HepG2 (cell line): ENCODE measurements around the gene SMTNL2. TPM values are rescaled to one million over a fixed set of nuclear protein-coding genes. Genes with fewer than 3 reads are reported as not detected.
A peak's percentile ranks its signal among the peaks of the same experiment; 100 is the strongest.

Experiments used
- ATAC-seq: fragments of 200-7000 bp; cut with Tn5 transposase; 3 replicates; pipeline ENCODE4 v1.9.1; 2020; ENCODE audit warnings: mild to moderate bottlenecking, moderate library complexity
- BruUV-seq: library from RNA; stranded (reverse); fragments of 400-500 nt; replicated peaks from 2 replicates; lab custom pipeline; 2021; lab: Mats Ljungman, UMichigan
- CTCF ChIA-PET: fragments of 300-600 bp; formaldehyde crosslinking; extraction: SDS; loops from one replicate; lab custom pipeline; 2021; ENCODE audit warnings: low total read pairs, inconsistent platforms, low intra/inter-chr PET ratio; lab: Yijun Ruan, JAX
- POLR2A ChIA-PET: fragments of 350-600 bp; sonication (Branson Sonifier 250); formaldehyde crosslinking; loops from one replicate; lab custom pipeline; 2020; ENCODE audit warnings: antibody characterized with exemption, inconsistent platforms; lab: Yijun Ruan, JAX
- DNase-seq: peaks from one replicate; pipeline ENCODE4 v3.0.0-alpha.2; 2015; ENCODE audit warnings: low spot score
- FAIRE-seq: peaks from 3 replicates; lab custom pipeline; 2011; peaks lifted over from hg19 to GRCh38; lab: Jason Lieb, UNC
- H2AFZ ChIP-seq: one replicate; pipeline ENCODE4 v1.6.1; 2011; ENCODE audit warnings: low read length, inconsistent platforms
- H3K27ac ChIP-seq: fragments of 300-600 bp; 3 replicates; pipeline ENCODE4 v1.8.0; 2011; ENCODE audit warnings: mixed run types, mild to moderate bottlenecking, mixed read lengths, low read length, inconsistent platforms; ENCODE audit not compliant: insufficient read depth; ENCODE audit errors: extremely low read length
- H3K27me3 ChIP-seq, 2 experiments: fragments of 200-600 bp in 1 of 2; 2 replicates in 1 of 2; 3 replicates in 1 of 2; pipeline versions ENCODE4 v1.6.0 to v1.8.0; 2011; ENCODE audit warnings: low read length in 2 of 2, mild to moderate bottlenecking in 2 of 2, moderate library complexity in 2 of 2, inconsistent platforms in 1 of 2; ENCODE audit not compliant: insufficient read depth in 2 of 2, control insufficient read depth in 1 of 2
- H3K36me3 ChIP-seq, 2 experiments: fragments of 200-600 bp in 1 of 2; replicated peaks in 1 of 2; 2 replicates in 1 of 2; 3 replicates in 1 of 2; pipeline versions ENCODE4 v1.5.1 to v1.8.0; 2011; ENCODE audit warnings: low read length in 2 of 2, inconsistent platforms in 1 of 2; ENCODE audit not compliant: insufficient read depth in 2 of 2, control insufficient read depth in 1 of 2
- H3K4me1 ChIP-seq: 2 replicates; pipeline ENCODE4 v1.5.1; 2012; ENCODE audit warnings: low read length, inconsistent platforms; ENCODE audit not compliant: insufficient read depth
- H3K4me2 ChIP-seq: 2 replicates; pipeline ENCODE4 v1.6.0; 2011; ENCODE audit warnings: low read depth, low read length, inconsistent platforms
- H3K4me3 ChIP-seq, 3 experiments: fragments of 200-600 bp in 1 of 3; sonication (generic), shearing (Covaris generic) in 1 of 3; replicated peaks in 1 of 3; 2 replicates each; pipeline ENCODE4 v1.5.1; 2011 to 2016; ENCODE audit warnings: low read length in 3 of 3, inconsistent platforms in 2 of 3, low read depth in 2 of 3, mild to moderate bottlenecking in 2 of 3, control low read depth in 1 of 3, mixed read lengths in 1 of 3; ENCODE audit not compliant: insufficient read depth in 1 of 3
- H3K79me2 ChIP-seq: one replicate; pipeline ENCODE4 v1.6.1; 2011; ENCODE audit warnings: low read length, inconsistent platforms; ENCODE audit not compliant: insufficient read depth
- H3K9ac ChIP-seq: 2 replicates; pipeline ENCODE4 v1.6.0; 2011; ENCODE audit warnings: mild to moderate bottlenecking, low read depth, low read length, inconsistent platforms; ENCODE audit not compliant: insufficient read depth
- H3K9me3 ChIP-seq: 2 replicates; pipeline ENCODE4 v1.5.1; 2012; ENCODE audit warnings: mild to moderate bottlenecking, low read length
- H4K20me1 ChIP-seq: 2 replicates; pipeline ENCODE4 v1.6.0; 2011; ENCODE audit warnings: inconsistent platforms, mild to moderate bottlenecking, low read length, moderate library complexity; ENCODE audit not compliant: insufficient read depth
- AGO2 ChIP-seq: fragments of 200-400 bp; formaldehyde crosslinking; optimal IDR thresholded peaks from 2 replicates; pipeline ENCODE3; 2017; ENCODE audit warnings: mild to moderate bottlenecking, low read depth, low read length, moderate library complexity
- SRF ChIP-seq: IDR thresholded peaks from 2 replicates; pipeline ENCODE4 v1.6.1; 2011; ENCODE audit warnings: mild to moderate bottlenecking, low read depth, low read length, moderate library complexity
- ZBTB38 ChIP-seq: sonication (generic); formaldehyde crosslinking; IDR thresholded peaks from 2 replicates; pipeline ENCODE4 v1.5.1; 2020; ENCODE audit warnings: mild to moderate bottlenecking, missing genetic modification reagents
- ZNF138 ChIP-seq: sonication (generic); formaldehyde crosslinking; IDR thresholded peaks from 2 replicates; pipeline ENCODE4 v1.5.0; 2020; ENCODE audit warnings: mild to moderate bottlenecking, low read depth, missing genetic modification reagents
- ZNF615 ChIP-seq: sonication (generic); formaldehyde crosslinking; IDR thresholded peaks from 2 replicates; pipeline ENCODE4 v1.5.0; 2020; ENCODE audit warnings: mild to moderate bottlenecking, missing genetic modification reagents, borderline replicate concordance
- ZNF782 ChIP-seq: sonication (generic); formaldehyde crosslinking; IDR thresholded peaks from 2 replicates; pipeline ENCODE4 v1.4.0; 2020; ENCODE audit warnings: missing genetic modification reagents, mild to moderate bottlenecking, borderline replicate concordance
- WGBS: methylation state at CpG from one replicate; pipeline ENCODE4 v1.1.6; 2017; ENCODE audit warnings: low lambda C conversion rate; 5-methylcytosine and 5-hydroxymethylcytosine counted together
- in situ Hi-C: cut with HindIII; loops from 2 replicates; pipeline ENCODE4 v1.10.0; 2017; ENCODE audit warnings: low pct_unique_long_range_greater_than_20kb; ENCODE audit not compliant: extremely low pct_ligation_motif_present
- intact Hi-C: fragments of 100-400 bp; cut with micrococcal nuclease; formaldehyde crosslinking; loops from one replicate; pipeline ENCODE4 v1.10.0; 2022; ENCODE audit not compliant: unreplicated experiment
- polyA plus RNA-seq, 8 experiments: library from polyadenylated mRNA; depleted of rRNA in 3 of 8; stranded (reverse) in 7 of 8; unstranded in 1 of 8; fragments of >200 nt; fragmentation: Illumina TruSeq in 4 of 8; extraction: Trizol in 4 of 8; gene quantifications; 2 replicates each; pipeline versions ENCODE4 v1.2.1 to v1.2.3, GENCODE V29; 2011 to 2016; ENCODE audit warnings: low read depth in 4 of 8, missing spikeins in 1 of 8, mixed read lengths in 1 of 8; ENCODE audit not compliant: insufficient read depth in 1 of 8
- total RNA-seq, 5 experiments: library from RNA; depleted of rRNA; stranded (reverse); fragments of >200 nt; fragmentation: Illumina TruSeq; extraction: Trizol; gene quantifications; 2 replicates each; pipeline ENCODE4 v1.2.3, GENCODE V29; 2016; ENCODE audit warnings: low read depth in 1 of 5
- TF ChIP-seq, protein P1 (sequence below): sonication (generic); formaldehyde crosslinking; IDR thresholded peaks from 2 replicates; pipeline ENCODE4 v1.5.0; 2020; ENCODE audit warnings: mild to moderate bottlenecking, missing genetic modification reagents, moderate library complexity
- TF ChIP-seq, protein P2 (sequence below): sonication (generic); formaldehyde crosslinking; IDR thresholded peaks from 2 replicates; pipeline ENCODE4 v1.4.0; 2020; ENCODE audit warnings: missing genetic modification reagents

Gene SMTNL2
- total and polyA plus RNA-seq, 2 of the 13 experiments (the other 11 are each of a cell fraction or from before 2014, with no cell fraction given) = 0.41 to 5.1 TPM

DNA sequence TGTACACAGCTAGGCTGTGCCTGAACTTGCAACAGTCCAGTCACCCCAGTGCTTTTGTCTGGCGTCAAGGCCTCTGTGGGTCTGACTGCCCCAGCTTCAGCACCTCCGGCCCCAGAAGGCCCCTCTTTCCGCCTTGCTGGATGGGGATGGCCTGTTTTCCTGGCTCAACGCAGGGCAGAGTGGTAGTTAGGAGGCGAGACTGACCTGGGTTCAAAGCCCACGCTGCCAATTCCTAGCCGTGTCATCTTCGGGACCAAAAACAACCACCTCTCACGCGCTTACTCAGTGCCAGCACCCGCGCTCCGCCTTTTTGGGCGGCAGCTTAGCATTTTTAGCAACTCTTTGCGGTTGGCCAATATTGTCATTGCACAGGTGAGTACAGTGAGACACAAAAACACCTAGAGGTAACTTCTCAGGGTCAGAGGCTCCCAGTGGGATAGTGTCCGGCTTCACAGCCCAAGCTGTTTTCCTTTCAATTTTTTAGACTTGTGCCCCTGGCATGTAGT is 33.7 kb upstream of the SMTNL2 start:
- Histone ChIP-seq H3K79me2 (peaks cover 16% of the 10 kb centered on the region), H3K4me2 (no peak overlapping the region), H3K9me3 (no peaks in the 10 kb centered on the region), H3K36me3 (peaks cover 41 to 76% of the 10 kb centered on the region in 2 experiments), H4K20me1 (no peaks in the 10 kb centered on the region), H3K27ac (no peak overlapping the region), H3K4me3 (no peak overlapping the region), H3K9ac (no peak overlapping the region), H3K27me3 (no peaks in the 10 kb centered on the region), H3K4me1 (peaks cover 14% of the 10 kb centered on the region), H2AFZ (no peak overlapping the region)
- FAIRE-seq (no peak), DNase-seq (no peak), ATAC-seq (no peak)
- no peak for TF ChIP-seq ZNF615 (CRISPR knock-in tag)
- peak; percentile 48 for TF ChIP-seq AGO2
- ChIA-PET POLR2A (interaction anchor here (0.9 kb wide), 1 partner anchor 11 kb away, joined by 3 read pairs; no protein-coding TSS in a partner anchor), CTCF (no interaction called here)
- in situ Hi-C loops (loop anchor here (10.0 kb wide), 1 partner anchor 344 kb away; the partner anchor contains the start of gene C17orf107), intact Hi-C loops (no loop called here)
- WGBS = 96% methylated on average over 12 of the region's 16 CpGs
- BruUV-seq = no TSS peak

DNA sequence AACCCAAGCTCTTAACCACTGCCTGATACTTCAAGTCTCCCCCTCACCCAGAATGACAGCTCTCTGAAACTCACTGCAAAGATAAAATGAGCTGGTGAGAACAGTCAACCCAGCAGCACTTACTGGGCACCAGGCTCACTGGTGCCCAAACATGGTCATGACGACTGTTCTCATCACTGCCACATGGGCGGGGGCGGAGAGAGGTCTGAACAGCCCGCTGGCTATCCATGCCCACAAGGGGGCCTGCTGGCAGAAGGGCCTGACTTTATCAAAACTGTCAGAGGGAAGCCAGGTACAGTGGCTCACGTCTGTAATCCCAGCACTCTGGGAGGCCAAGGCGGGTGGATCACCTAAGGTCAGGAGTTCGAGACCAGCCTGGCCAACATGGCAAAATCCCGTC is 33.2 kb upstream of the SMTNL2 start:
- POLR2A ChIA-PET = interaction anchor here (0.9 to 1.1 kb wide), 2 partner anchors 12 to 13 kb away, joined by 3 read pairs; no protein-coding TSS in a partner anchor
- BruUV-seq = no TSS peak
- H3K79me2 ChIP-seq = peaks cover 16% of the 10 kb centered on the region

More for the DNA sequence above, 33.2 kb upstream of the SMTNL2 start:
- H3K9me3 ChIP-seq = no peaks in the 10 kb centered on the region
- H3K27me3 ChIP-seq = no peaks in the 10 kb centered on the region
- no peak for FAIRE-seq
- peaks cover 38 to 71% of the 10 kb centered on the region in 2 experiments for H3K36me3 ChIP-seq
- in situ Hi-C loops (loop anchor here (10.0 kb wide), 1 partner anchor 344 kb away; the partner anchor contains the start of gene C17orf107), intact Hi-C loops (no loop called here)
- no peak overlapping the region for H3K4me2 ChIP-seq
- no peak overlapping the region for H3K9ac ChIP-seq
- no peak overlapping the region for H3K27ac ChIP-seq
- ATAC-seq = 0 out of 3 replicates have a peak, but pooled peaks have one; percentile 11
- no peak overlapping the region for H3K4me3 ChIP-seq
- CTCF ChIA-PET = no interaction called here
- no peak overlapping the region for H2AFZ ChIP-seq
- H4K20me1 ChIP-seq = no peaks in the 10 kb centered on the region
- 90% methylated on average over 6 of the region's 8 CpGs for WGBS
- TF ChIP-seq ZNF782 (CRISPR knock-in tag) (no peak), SRF (peak; percentile 83), ZNF138 (CRISPR knock-in tag) (no peak), ZBTB38 (CRISPR knock-in tag) (0 out of 2 replicates have a peak, but pooled peaks have one; percentile 17)
- TF ChIP-seq, protein P1, sequence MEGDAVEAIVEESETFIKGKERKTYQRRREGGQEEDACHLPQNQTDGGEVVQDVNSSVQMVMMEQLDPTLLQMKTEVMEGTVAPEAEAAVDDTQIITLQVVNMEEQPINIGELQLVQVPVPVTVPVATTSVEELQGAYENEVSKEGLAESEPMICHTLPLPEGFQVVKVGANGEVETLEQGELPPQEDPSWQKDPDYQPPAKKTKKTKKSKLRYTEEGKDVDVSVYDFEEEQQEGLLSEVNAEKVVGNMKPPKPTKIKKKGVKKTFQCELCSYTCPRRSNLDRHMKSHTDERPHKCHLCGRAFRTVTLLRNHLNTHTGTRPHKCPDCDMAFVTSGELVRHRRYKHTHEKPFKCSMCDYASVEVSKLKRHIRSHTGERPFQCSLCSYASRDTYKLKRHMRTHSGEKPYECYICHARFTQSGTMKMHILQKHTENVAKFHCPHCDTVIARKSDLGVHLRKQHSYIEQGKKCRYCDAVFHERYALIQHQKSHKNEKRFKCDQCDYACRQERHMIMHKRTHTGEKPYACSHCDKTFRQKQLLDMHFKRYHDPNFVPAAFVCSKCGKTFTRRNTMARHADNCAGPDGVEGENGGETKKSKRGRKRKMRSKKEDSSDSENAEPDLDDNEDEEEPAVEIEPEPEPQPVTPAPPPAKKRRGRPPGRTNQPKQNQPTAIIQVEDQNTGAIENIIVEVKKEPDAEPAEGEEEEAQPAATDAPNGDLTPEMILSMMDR (CRISPR knock-in tag) = 0 out of 2 replicates have a peak, but pooled peaks have one; percentile 6
- TF ChIP-seq, protein P2, sequence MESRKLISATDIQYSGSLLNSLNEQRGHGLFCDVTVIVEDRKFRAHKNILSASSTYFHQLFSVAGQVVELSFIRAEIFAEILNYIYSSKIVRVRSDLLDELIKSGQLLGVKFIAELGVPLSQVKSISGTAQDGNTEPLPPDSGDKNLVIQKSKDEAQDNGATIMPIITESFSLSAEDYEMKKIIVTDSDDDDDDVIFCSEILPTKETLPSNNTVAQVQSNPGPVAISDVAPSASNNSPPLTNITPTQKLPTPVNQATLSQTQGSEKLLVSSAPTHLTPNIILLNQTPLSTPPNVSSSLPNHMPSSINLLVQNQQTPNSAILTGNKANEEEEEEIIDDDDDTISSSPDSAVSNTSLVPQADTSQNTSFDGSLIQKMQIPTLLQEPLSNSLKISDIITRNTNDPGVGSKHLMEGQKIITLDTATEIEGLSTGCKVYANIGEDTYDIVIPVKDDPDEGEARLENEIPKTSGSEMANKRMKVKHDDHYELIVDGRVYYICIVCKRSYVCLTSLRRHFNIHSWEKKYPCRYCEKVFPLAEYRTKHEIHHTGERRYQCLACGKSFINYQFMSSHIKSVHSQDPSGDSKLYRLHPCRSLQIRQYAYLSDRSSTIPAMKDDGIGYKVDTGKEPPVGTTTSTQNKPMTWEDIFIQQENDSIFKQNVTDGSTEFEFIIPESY (CRISPR knock-in tag) = peak; percentile 98
- peaks cover 20% of the 10 kb centered on the region for H3K4me1 ChIP-seq
- peak; percentile 41 for DNase-seq
